Kidney (tissue), 14 donors: ENCODE measurements around the gene CSF2. TPM values are rescaled to one million over a fixed set of nuclear protein-coding genes. Genes with fewer than 3 reads are reported as not detected.

Experiments
- DNase-seq, 5 donors: peaks; one replicate each; pipeline ENCODE4 v3.0.0-alpha.2; 2013 to 2020
- FAIRE-seq: peaks from 2 replicates; lab custom pipeline; 2012; peaks lifted over from hg19 to GRCh38; lab: Jason Lieb, UNC
- H3K27ac ChIP-seq, 2 donors: one replicate each; pipeline ENCODE4 v1.7.0; 2013; ENCODE audit warnings: low read depth in 2 of 2, low read length in 2 of 2, inconsistent platforms in 1 of 2
- H3K27me3 ChIP-seq: one replicate; pipeline ENCODE4 v1.7.1; 2013; ENCODE audit warnings: low read length, inconsistent platforms; ENCODE audit not compliant: control insufficient read depth, insufficient read depth
- H3K36me3 ChIP-seq, 3 donors: one replicate each; pipeline versions ENCODE4 v1.7.0 to v1.7.1; 2013; ENCODE audit warnings: low read length in 3 of 3, control low read depth in 1 of 3, inconsistent platforms in 1 of 3; ENCODE audit not compliant: insufficient read depth in 3 of 3, control insufficient read depth in 2 of 3
- H3K4me1 ChIP-seq, 3 donors: one replicate each; pipeline versions ENCODE4 v1.7.0 to v1.7.1; 2013; ENCODE audit warnings: low read length in 3 of 3, inconsistent platforms in 1 of 3, low read depth in 1 of 3; ENCODE audit not compliant: control insufficient read depth in 2 of 3, insufficient read depth in 2 of 3
- H3K4me3 ChIP-seq, 3 donors: one replicate each; pipeline versions ENCODE4 v1.7.0 to v1.8.1; 2013; ENCODE audit warnings: low read length in 3 of 3, control low read depth in 1 of 3, inconsistent platforms in 1 of 3
- H3K9ac ChIP-seq, 3 donors: one replicate each; pipeline versions ENCODE4 v1.7.0 to v1.7.1; 2013; ENCODE audit warnings: low read length in 3 of 3, control low read depth in 1 of 3, inconsistent platforms in 1 of 3
- H3K9me3 ChIP-seq, 3 donors: one replicate each; pipeline versions ENCODE4 v1.7.0 to v1.7.1; 2013; ENCODE audit warnings: low read length in 3 of 3, control low read depth in 1 of 3, inconsistent platforms in 1 of 3; ENCODE audit not compliant: control insufficient read depth in 2 of 3, insufficient read depth in 1 of 3
- CTCF ChIP-seq: IDR thresholded peaks from 3 replicates; pipeline ENCODE4 v1.5.1; 2012; ENCODE audit warnings: mild to moderate bottlenecking, moderate library complexity, borderline replicate concordance; ENCODE audit not compliant: insufficient read depth; ENCODE audit errors: extremely low read depth
- intact Hi-C: fragments of 100-400 bp; cut with DNase I; formaldehyde crosslinking; loops from one replicate; pipeline ENCODE4 v1.11.1; 2022
- polyA plus RNA-seq: library from polyadenylated mRNA; stranded (reverse); fragments of 350-450 nt; fragmentation: Illumina TruSeq; extraction: RNeasy Lipid Tissue Mini Kit (QIAGEN cat#74804); gene quantifications from one replicate; pipeline ENCODE4 v1.2.3, GENCODE V29; 2014; ENCODE audit warnings: low read depth, low replicate concordance; ENCODE audit not compliant: insufficient read depth
- total RNA-seq: library from RNA; stranded (reverse); fragmentation: NEBNext Ultra II Directional; extraction: Animal tissue kit (Norgen Biotek cat#: 25700); gene quantifications from one replicate; pipeline ENCODE4 v1.2.1, GENCODE V29; 2021
- donor health status: control.
- donor health status: control.
- donor health status: control.
- donor health status: control.
- donor health status: control.
- donor health status: DM: yes; HTN: yes; CAD: no.
- donor health status: Normal renal cell carcinoma (clear cell type).

Gene CSF2
- total and polyA plus RNA-seq, 2 donors from 2014 or later: not detected

- TF ChIP-seq CTCF: no peak
- intact Hi-C loops: no loop called here
- no peak for FAIRE-seq
- H3K9me3 ChIP-seq: no peaks in the 10 kb centered on the region
- no peaks in the 10 kb centered on the region for H3K36me3 ChIP-seq
- H3K9ac ChIP-seq: no peak overlapping the region
- H3K27ac ChIP-seq: no peak overlapping the region
- DNase-seq: peak; percentile 8 to 51 (median 17)
- no peak overlapping the region for H3K4me3 ChIP-seq
- H3K4me1 ChIP-seq: no peaks in the 10 kb centered on the region
- no peaks in the 10 kb centered on the region for H3K27me3 ChIP-seq
Observed at GRCh38 chr5:132055808-132056609, 17.6 kb upstream of the CSF2 start.

GRCh38 chr5:132056610-132057497 lies 16.7 kb upstream of the CSF2 start:
- intact Hi-C loops: no loop called here
- no peak for FAIRE-seq
- no peak overlapping the region for H3K4me3 ChIP-seq
- no peaks in the 10 kb centered on the region for H3K4me1 ChIP-seq
- H3K27ac ChIP-seq: no peak overlapping the region
- DNase-seq: peak in 3 of 5 donors; percentile 7 to 49 (median 26)
- no peaks in the 10 kb centered on the region for H3K36me3 ChIP-seq
- TF ChIP-seq CTCF: no peak
- H3K27me3 ChIP-seq: no peaks in the 10 kb centered on the region
- no peak overlapping the region for H3K9ac ChIP-seq
- no peaks in the 10 kb centered on the region for H3K9me3 ChIP-seq

- no peak overlapping the region for H3K9ac ChIP-seq
- intact Hi-C loops: no loop called here
- peak in 2 of 5 donors; percentile 16 to 30 for DNase-seq
- H3K9me3 ChIP-seq: no peaks in the 10 kb centered on the region
- H3K27ac ChIP-seq: no peak overlapping the region
- no peaks in the 10 kb centered on the region for H3K4me1 ChIP-seq
- no peak overlapping the region for H3K4me3 ChIP-seq
- no peaks in the 10 kb centered on the region for H3K27me3 ChIP-seq
- no peak for TF ChIP-seq CTCF
- no peak for FAIRE-seq
- no peaks in the 10 kb centered on the region for H3K36me3 ChIP-seq
Observed at GRCh38 chr5:132057498-132058255, 15.9 kb upstream of the CSF2 start.
